Raji (cell line): ENCODE results near the gene EHMT2.

Experiments
- POLR2A ChIP-seq: IDR thresholded peaks from 2 replicates; pipeline ENCODE4 v1.6.1; 2011; ENCODE audit warnings: low read depth, low read length, control low read depth; ENCODE audit not compliant: insufficient read depth

The EHMT2 gene

GRCh38 chr6:31836474-31837368 lies 60.8 kb downstream of the EHMT2 start:
- no peak for TF ChIP-seq POLR2A

GRCh38 chr6:31836047-31836473 lies 61.4 kb downstream of the EHMT2 start:
- peak; percentile 26; the same call in 1 of the 2 replicates for TF ChIP-seq POLR2A

- TF ChIP-seq POLR2A, result peak; percentile 90
Observed at GRCh38 chr6:31834367-31835250, 62.9 kb downstream of the EHMT2 start.

DNA sequence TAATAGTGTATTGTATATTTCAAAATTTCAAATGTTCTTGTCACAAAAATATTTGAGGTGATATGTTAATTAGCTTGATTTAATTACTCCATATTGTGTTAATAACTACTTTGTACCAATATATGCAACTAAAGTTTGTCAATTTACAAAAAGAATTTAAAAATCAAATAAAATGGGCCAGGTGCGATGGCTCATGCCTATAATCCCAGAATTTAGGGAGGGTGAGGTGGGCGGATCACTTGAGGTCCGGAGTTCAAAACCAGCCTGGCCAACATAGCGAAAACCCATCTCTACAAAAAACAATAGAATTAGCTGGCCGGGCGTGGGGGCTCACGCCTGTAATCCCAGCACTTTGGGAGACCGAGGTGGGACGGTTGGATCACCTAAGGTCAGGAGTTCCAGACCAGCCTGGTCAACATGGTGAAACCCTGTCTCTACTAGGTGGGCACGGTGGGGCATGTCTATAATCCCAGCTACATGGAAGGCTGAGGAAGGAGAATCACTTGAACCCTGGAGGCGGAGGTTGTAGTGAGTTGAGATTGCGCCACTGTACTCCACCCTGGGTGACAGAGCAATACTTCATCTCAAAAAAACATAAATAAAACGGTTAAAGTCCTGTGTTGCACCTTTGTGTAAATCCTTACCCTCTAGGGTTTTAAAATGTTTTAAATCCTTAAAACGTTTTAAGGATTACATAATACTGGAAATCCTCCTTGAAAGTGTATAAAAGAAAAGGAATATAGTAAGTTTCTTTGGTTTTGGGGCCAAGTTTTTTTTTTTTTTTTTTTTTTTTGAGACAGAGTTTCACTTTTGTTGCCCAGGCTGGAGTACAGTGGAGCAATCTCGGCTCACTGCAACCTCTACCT lies 65.9 kb downstream of the EHMT2 start:
- TF ChIP-seq POLR2A, result no peak

DNA sequence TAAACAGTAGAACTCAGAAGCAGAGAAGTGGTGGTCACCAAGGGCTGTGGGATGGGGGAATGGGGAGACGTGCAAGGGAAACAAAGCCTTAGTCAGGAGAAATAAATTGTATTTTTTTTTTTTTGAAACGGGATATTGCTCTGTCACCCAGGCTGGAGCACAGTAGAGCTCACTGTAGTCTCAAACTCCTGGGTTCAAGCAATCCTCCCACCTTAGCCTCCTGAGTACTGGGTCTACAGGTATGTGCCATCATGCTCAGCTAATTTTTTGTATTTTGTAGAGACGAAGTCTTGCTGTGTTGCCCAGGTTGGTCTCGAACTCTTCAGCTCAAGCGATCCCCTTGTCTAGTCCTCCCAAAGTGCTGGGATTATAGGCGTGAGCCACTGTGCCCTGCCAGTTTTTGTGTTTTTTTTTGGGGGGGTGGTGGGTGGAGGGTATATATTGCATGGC lies 66.6 kb downstream of the EHMT2 start:
- TF ChIP-seq POLR2A, result 0 out of 2 replicates have a peak, but pooled peaks have one; percentile 28
